CD4-positive, alpha-beta T cell treated with Interleukin-6 at 100 ng/mL for 8 hours (primary cell): ENCODE results near the gene B3GAT3.
A peak's percentile ranks its signal among the peaks of the same experiment; 100 is the strongest.
"Not testable (repeated sequence)": the region's sequence is repeated elsewhere in the genome, so short reads cannot be mapped to it uniquely, and the experiment has no call there.

Experiments
- DNase-seq: peaks from one replicate; pipeline ENCODE4 v3.0.0-alpha.2; 2020; ENCODE audit warnings: mixed read lengths, low spot score

The B3GAT3 gene

GRCh38 chr11:62621567-62622470 lies at the start of gene B3GAT3:
Gene B3GAT3 (minus strand): TSS chr11:62621986. CDS start chr11:62621947, 39 bp downstream.
- peak; percentile 96 for DNase-seq

- DNase-seq, result no peak
These were observed 49.4 kb upstream of the B3GAT3 start for GRCh38 chr11:62671236-62671607.

- no peak for DNase-seq
These were observed 47.8 kb upstream of the B3GAT3 start for GRCh38 chr11:62669420-62670161.

GRCh38 chr11:62667460-62667859 lies 45.7 kb upstream of the B3GAT3 start:
- no peak for DNase-seq

GRCh38 chr11:62666259-62666926 lies 44.6 kb upstream of the B3GAT3 start:
- no peak for DNase-seq

- peak; percentile 51 for DNase-seq
These were observed 43.9 kb upstream of the B3GAT3 start for GRCh38 chr11:62665599-62666258.

GRCh38 chr11:62665075-62665598 lies 43.4 kb upstream of the B3GAT3 start, which contains the start of the genes C11orf98 and CSKMT:
Gene C11orf98 (minus strand): TSS chr11:62665210. CDS start chr11:62665169, 41 bp downstream.
Gene CSKMT (plus strand): TSS chr11:62665312. CDS start chr11:62665880, 568 bp downstream.
- peak; percentile 93 for DNase-seq

GRCh38 chr11:62664405-62665074 lies 42.8 kb upstream of the B3GAT3 start:
- DNase-seq, result peak; percentile 52

GRCh38 chr11:62656796-62657429 lies 35.1 kb upstream of the B3GAT3 start:
- DNase-seq, result no peak

- DNase-seq, result no peak
These were observed 32.5 kb upstream of the B3GAT3 start for GRCh38 chr11:62654297-62654696.

- no peak for DNase-seq
These were observed 30.6 kb upstream of the B3GAT3 start for GRCh38 chr11:62652161-62653006.

GRCh38 chr11:62650283-62650682 lies 28.5 kb upstream of the B3GAT3 start:
- not testable (repeated sequence) for DNase-seq

GRCh38 chr11:62649486-62649885 lies 27.7 kb upstream of the B3GAT3 start:
- no peak for DNase-seq

GRCh38 chr11:62648967-62649364 lies 27.2 kb upstream of the B3GAT3 start:
- DNase-seq, result no peak

- DNase-seq, result no peak
These were observed 26.6 kb upstream of the B3GAT3 start for GRCh38 chr11:62648185-62648966.

GRCh38 chr11:62647609-62648005 lies 25.8 kb upstream of the B3GAT3 start:
- no peak for DNase-seq

- no peak for DNase-seq
These were observed 25.2 kb upstream of the B3GAT3 start for GRCh38 chr11:62646825-62647608.
